ENCODE results near the gene DIPK1A.

GRCh38 chr1:92973203-92973897 is 12.1 kb upstream of the DIPK1A start:
- TF ChIP-seq, protein P1, sequence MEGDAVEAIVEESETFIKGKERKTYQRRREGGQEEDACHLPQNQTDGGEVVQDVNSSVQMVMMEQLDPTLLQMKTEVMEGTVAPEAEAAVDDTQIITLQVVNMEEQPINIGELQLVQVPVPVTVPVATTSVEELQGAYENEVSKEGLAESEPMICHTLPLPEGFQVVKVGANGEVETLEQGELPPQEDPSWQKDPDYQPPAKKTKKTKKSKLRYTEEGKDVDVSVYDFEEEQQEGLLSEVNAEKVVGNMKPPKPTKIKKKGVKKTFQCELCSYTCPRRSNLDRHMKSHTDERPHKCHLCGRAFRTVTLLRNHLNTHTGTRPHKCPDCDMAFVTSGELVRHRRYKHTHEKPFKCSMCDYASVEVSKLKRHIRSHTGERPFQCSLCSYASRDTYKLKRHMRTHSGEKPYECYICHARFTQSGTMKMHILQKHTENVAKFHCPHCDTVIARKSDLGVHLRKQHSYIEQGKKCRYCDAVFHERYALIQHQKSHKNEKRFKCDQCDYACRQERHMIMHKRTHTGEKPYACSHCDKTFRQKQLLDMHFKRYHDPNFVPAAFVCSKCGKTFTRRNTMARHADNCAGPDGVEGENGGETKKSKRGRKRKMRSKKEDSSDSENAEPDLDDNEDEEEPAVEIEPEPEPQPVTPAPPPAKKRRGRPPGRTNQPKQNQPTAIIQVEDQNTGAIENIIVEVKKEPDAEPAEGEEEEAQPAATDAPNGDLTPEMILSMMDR (IDR thresholded peaks at IDR 0.05) = no peak
- no peak for TF ChIP-seq REST (IDR thresholded peaks at IDR 0.05; ENCODE audit: insufficient read depth in 1 of 2, low read depth in 2 of 2, low read length in 1 of 2)

All from Panc1 (cell line).